Measurements from ENCODE around the gene SYNGR2. TPM values are rescaled to one million over a fixed set of nuclear protein-coding genes. Genes with fewer than 3 reads are reported as not detected.

SYNGR2 gene
- total and polyA plus RNA-seq, 2 of the 8 experiments (the other 6 are each of a cell fraction or from before 2014, with no cell fraction given), result 50.0 to 139 TPM

GRCh38 chr17:78140169-78141051, 28.0 kb upstream of the SYNGR2 start (continued):
- no peak for TF ChIP-seq HDAC2 (IDR thresholded peaks at IDR 0.05; ENCODE audit: borderline replicate concordance in 1 of 2, low read depth in 2 of 2, low read length in 2 of 2)
- TF ChIP-seq CHD1 (IDR thresholded peaks at IDR 0.05; ENCODE audit: low read depth, low read length), result no peak
- TF ChIP-seq TBP (IDR thresholded peaks at IDR 0.05; ENCODE audit: low read depth, low read length), result peak; percentile 24; the same call in 1 of the 2 replicates
- no peak for TF ChIP-seq CBX5 (IDR thresholded peaks at IDR 0.05; ENCODE audit: low read depth, low read length)
- TF ChIP-seq TAF1 (IDR thresholded peaks at IDR 0.05; ENCODE audit: low read depth, low read length), result peak; percentile 58; the same call in 1 of the 2 replicates
- TF ChIP-seq BACH1 (IDR thresholded peaks at IDR 0.05; ENCODE audit: low read length), result 0 out of 2 replicates have a peak, but pooled peaks have one; percentile 14
- peak; percentile 96 for TF ChIP-seq SP1 (IDR thresholded peaks at IDR 0.05; ENCODE audit: low read depth, low read length)
- peak; percentile 75 for TF ChIP-seq KDM4A (IDR thresholded peaks at IDR 0.05; ENCODE audit: low read depth, low read length, severe bottlenecking)

All from H1 (cell line).